SK-N-SH (cell line): ENCODE results near the gene GLUD1. TPM values are rescaled to one million over a fixed set of nuclear protein-coding genes. Genes with fewer than 3 reads are reported as not detected.

Experiments
- CTCF ChIA-PET: fragments of 300-600, 350-600 bp; formaldehyde crosslinking; extraction: SDS; loops from one replicate; lab custom pipeline; 2021; lab: Yijun Ruan, JAX
- POLR2A ChIA-PET: fragments of 350-600 bp; sonication (Branson Sonifier 250); formaldehyde crosslinking; extraction: SDS; loops from one replicate; lab custom pipeline; 2020; ENCODE audit warnings: antibody characterized with exemption, inconsistent platforms; lab: Yijun Ruan, JAX
- DNase-seq: peaks from one replicate; pipeline ENCODE4 v3.0.0; 2012
- H2AFZ ChIP-seq: fragments of 200-600 bp; sonication (generic); 2 replicates; pipeline ENCODE4 v1.8.1; 2016; ENCODE audit warnings: antibody characterized with exemption, mild to moderate bottlenecking, low read depth
- H3F3A ChIP-seq: fragments of 200-600 bp; sonication (generic); replicated peaks from 2 replicates; pipeline ENCODE3; 2016; ENCODE audit warnings: antibody characterized with exemption, mild to moderate bottlenecking; ENCODE audit not compliant: insufficient read depth
- H3K27ac ChIP-seq, 2 experiments: fragments of 200-500 bp in 1 of 2; fragments of 200-600 bp in 1 of 2; sonication (Bioruptor generic) in 1 of 2; sonication (generic), shearing (Covaris generic) in 1 of 2; 2 replicates each; pipeline versions ENCODE4 v1.5.1 to v1.6.1; 2014 to 2016; ENCODE audit warnings: low read depth in 2 of 2, inconsistent platforms in 1 of 2, low read length in 1 of 2, mild to moderate bottlenecking in 1 of 2, mixed read lengths in 1 of 2
- H3K27me3 ChIP-seq: fragments of 200-600 bp; sonication (generic), shearing (Covaris generic); 2 replicates; pipeline ENCODE4 v1.6.1; 2016; ENCODE audit warnings: mixed run types; ENCODE audit not compliant: insufficient read depth
- H3K36me3 ChIP-seq, 2 experiments: fragments of 200-500 bp in 1 of 2; fragments of 200-600 bp in 1 of 2; sonication (Bioruptor generic) in 1 of 2; sonication (generic) in 1 of 2; replicated peaks in 1 of 2; 2 replicates each; pipeline versions ENCODE3 to v1.5.1; 2014 to 2016; ENCODE audit warnings: low read length in 1 of 2, mild to moderate bottlenecking in 1 of 2; ENCODE audit not compliant: insufficient read depth in 2 of 2, control insufficient read depth in 1 of 2
- H3K4me1 ChIP-seq, 2 experiments: fragments of 200-500 bp in 1 of 2; fragments of 200-600 bp in 1 of 2; sonication (Bioruptor generic) in 1 of 2; sonication (generic), shearing (Covaris generic) in 1 of 2; 2 replicates each; pipeline versions ENCODE4 v1.5.1 to v1.6.1; 2014 to 2016; ENCODE audit warnings: low read depth in 1 of 2, low read length in 1 of 2, mixed run types in 1 of 2; ENCODE audit not compliant: insufficient read depth in 2 of 2, control insufficient read depth in 1 of 2
- H3K4me2 ChIP-seq: fragments of 200-600 bp; sonication (generic), shearing (Covaris generic); 2 replicates; pipeline ENCODE4 v1.6.1; 2017; ENCODE audit warnings: mixed run types
- H3K4me3 ChIP-seq, 2 experiments: fragments of 200-500 bp in 1 of 2; fragments of 200-600 bp in 1 of 2; sonication (Bioruptor generic) in 1 of 2; sonication (generic), shearing (Covaris generic) in 1 of 2; 2 replicates each; pipeline versions ENCODE4 v1.5.1 to v1.8.1; 2014 to 2016; ENCODE audit warnings: low read depth in 2 of 2, inconsistent platforms in 1 of 2, low read length in 1 of 2, mild to moderate bottlenecking in 1 of 2, mixed read lengths in 1 of 2, moderate library complexity in 1 of 2
- H3K79me2 ChIP-seq: fragments of 200-600 bp; sonication (generic); 2 replicates; pipeline ENCODE4 v1.8.1; 2017; ENCODE audit warnings: mild to moderate bottlenecking; ENCODE audit not compliant: insufficient read depth
- H3K9ac ChIP-seq: fragments of 200-600 bp; sonication (generic); 2 replicates; pipeline ENCODE4 v1.6.1; 2017; ENCODE audit warnings: mixed run types
- H3K9me2 ChIP-seq: fragments of 200-600 bp; sonication (generic); 2 replicates; pipeline ENCODE4 v1.6.1; 2017; ENCODE audit warnings: mixed run types
- H3K9me3 ChIP-seq: fragments of 200-600 bp; sonication (generic); 2 replicates; pipeline ENCODE4 v1.6.1; 2017; ENCODE audit warnings: mixed run types, mild to moderate bottlenecking, moderate library complexity
- H4K20me1 ChIP-seq: fragments of 200-600 bp; sonication (generic); 2 replicates; pipeline ENCODE4 v1.6.1; 2017; ENCODE audit warnings: mild to moderate bottlenecking, mixed run types; ENCODE audit not compliant: insufficient read depth
- CHD2 ChIP-seq: fragments of 150-350 bp; IDR thresholded peaks from 2 replicates; pipeline ENCODE4 v1.6.1; 2018; ENCODE audit warnings: low read length; ENCODE audit not compliant: partially characterized antibody
- EP300 ChIP-seq, 2 experiments: IDR thresholded peaks; 2 replicates each; pipeline versions ENCODE4 v1.4.0 to v1.6.1; 2012; ENCODE audit warnings: borderline replicate concordance in 1 of 2, low read depth in 1 of 2, low read length in 1 of 2
- EZH2phosphoT487 ChIP-seq: fragments of 200-600 bp; sonication (generic); IDR thresholded peaks from 2 replicates; pipeline ENCODE4 v1.6.1; 2017; ENCODE audit warnings: low read depth, mixed run types, mild to moderate bottlenecking, antibody characterized with exemption, moderate library complexity, borderline replicate concordance
- MAX ChIP-seq: IDR thresholded peaks from 2 replicates; pipeline ENCODE4 v1.4.0; 2012; ENCODE audit warnings: low read depth
- MXI1 ChIP-seq: IDR thresholded peaks from 2 replicates; pipeline ENCODE4 v1.6.1; 2012; ENCODE audit warnings: mild to moderate bottlenecking, low read depth, low read length, improper control_type of control experiment
- NFIC ChIP-seq: IDR thresholded peaks from 2 replicates; pipeline ENCODE4 v1.4.0; 2012; ENCODE audit warnings: borderline replicate concordance
- PBX3 ChIP-seq: IDR thresholded peaks from 2 replicates; pipeline ENCODE4; 2012
- POLR2AphosphoS5 ChIP-seq: IDR thresholded peaks from 2 replicates; pipeline ENCODE4 v1.6.1; 2012; ENCODE audit warnings: low read depth, low read length
- SIN3A ChIP-seq: IDR thresholded peaks from 2 replicates; pipeline ENCODE4 v1.6.1; 2012; ENCODE audit warnings: low read depth, mild to moderate bottlenecking, low read length, moderate library complexity, borderline replicate concordance
- TCF12 ChIP-seq: IDR thresholded peaks from 2 replicates; pipeline ENCODE4 v1.4.0; 2012
- TEAD4 ChIP-seq: IDR thresholded peaks from 2 replicates; pipeline ENCODE4 v1.4.0; 2012; ENCODE audit warnings: mild to moderate bottlenecking, borderline replicate concordance; ENCODE audit not compliant: insufficient read depth
- USF1 ChIP-seq: IDR thresholded peaks from 2 replicates; pipeline ENCODE4 v1.4.0; 2012; ENCODE audit warnings: low read depth, borderline replicate concordance
- YY1 ChIP-seq: IDR thresholded peaks from 2 replicates; pipeline ENCODE4 v1.4.0; 2012; ENCODE audit warnings: low read depth, mild to moderate bottlenecking
- WGBS: methylation state at CpG from one replicate; pipeline ENCODE4 v1.1.6; 2017; ENCODE audit warnings: low lambda C conversion rate; 5-methylcytosine and 5-hydroxymethylcytosine counted together
- polyA plus RNA-seq, 3 experiments: library from polyadenylated mRNA; depleted of rRNA; stranded (reverse); fragments of >200 nt; gene quantifications; 2 replicates each; pipeline ENCODE4 v1.2.3, GENCODE V29; 2012

The GLUD1 gene
- polyA plus RNA-seq, 1 of the 3 experiments (the other 2 are of a cell fraction) = 43.3 TPM

- TF ChIP-seq PBX3 (no peak), EZH2phosphoT487 (no peak)
- CTCF ChIA-PET = no interaction called here
- H3K79me2 ChIP-seq = peaks cover 67% of the 10 kb centered on the region
These were observed 7.4 kb upstream of the GLUD1 start for GRCh38 chr10:87101996-87102395.

GRCh38 chr10:87095236-87095945 is 748 bp upstream of the GLUD1 start:
- Histone ChIP-seq H3K9ac (peak overlapping the region; percentile 73), H2AFZ (peak overlapping the region; percentile 74), H3K79me2 (peaks cover 76% of the 10 kb centered on the region), H4K20me1 (peaks cover 19% of the 10 kb centered on the region), H3K36me3 (peaks cover 13 to 32% of the 10 kb centered on the region in 2 experiments), H3K27me3 (no peaks in the 10 kb centered on the region), H3K4me2 (peak overlapping the region; percentile 75), H3F3A (peaks cover 9% of the 10 kb centered on the region), H3K9me2 (no peaks in the 10 kb centered on the region), H3K4me1 (peaks cover 8% of the 10 kb centered on the region in 2 experiments; a peak in 3 of 4 replicates), H3K9me3 (no peaks in the 10 kb centered on the region), H3K4me3 (peak overlapping the region; percentile 70 to 74), H3K27ac (peak overlapping the region; percentile 80 to 92)
- CTCF ChIA-PET = interaction anchor here (0.7 kb wide), 1 partner anchor 33 kb away, joined by 4 read pairs; no protein-coding TSS in a partner anchor
- WGBS = 0% methylated on average over 19 of the region's 60 CpGs
- POLR2A ChIA-PET = interaction anchor here (0.6 to 1.5 kb wide), 3 partner anchors 15 to 323 kb away, joined by 3 to 4 read pairs (median 3); no protein-coding TSS in a partner anchor
- TF ChIP-seq CHD2 (peak; percentile 76), TCF12 (no peak), NFIC (no peak), MAX (peak; percentile 98), USF1 (peak; percentile 74), YY1 (0 out of 2 replicates have a peak, but pooled peaks have one; percentile 35), EP300 (IDR thresholded peaks at IDR 0.05; ENCODE audit: borderline replicate concordance in 1 of 2, low read depth in 1 of 2, low read length in 1 of 2) (0 out of 4 replicates have a peak, but pooled peaks of 1 of the 2 experiments have one; percentile 20), POLR2AphosphoS5 (peak; percentile 20; the same call in 1 of the 2 replicates), SIN3A (no peak), MXI1 (peak; percentile 99), TEAD4 (no peak)
- DNase-seq = peak; percentile 89

More at GRCh38 chr10:87101996-87102395, 7.4 kb upstream of the GLUD1 start:
- POLR2A ChIA-PET = no interaction called here
- no peak overlapping the region for H3K4me2 ChIP-seq
- no peak overlapping the region for H3K9ac ChIP-seq
- no peaks in the 10 kb centered on the region for H3K4me1 ChIP-seq
- H3F3A ChIP-seq = peaks cover 9% of the 10 kb centered on the region
- H3K36me3 ChIP-seq = peaks cover 16 to 49% of the 10 kb centered on the region in 2 experiments
- no peak for DNase-seq
- no peaks in the 10 kb centered on the region for H3K9me3 ChIP-seq
- no peaks in the 10 kb centered on the region for H3K27me3 ChIP-seq
- H3K9me2 ChIP-seq = no peaks in the 10 kb centered on the region
- no peak overlapping the region for H2AFZ ChIP-seq
- H3K27ac ChIP-seq = no peak overlapping the region
- WGBS = 93% methylated on average over 2 of the region's 2 CpGs
- no peaks in the 10 kb centered on the region for H4K20me1 ChIP-seq
- no peak overlapping the region for H3K4me3 ChIP-seq
